ENCODE results near the gene RILPL1.
"Not testable (repeated sequence)": the region's sequence is repeated elsewhere in the genome, so short reads cannot be mapped to it uniquely, and the experiment has no call there.

Gene RILPL1

GRCh38 chr12:123453165-123453564 is 80.4 kb downstream of the RILPL1 start:
- no peak for DNase-seq

- DNase-seq = not testable (repeated sequence)
These were observed 81.3 kb downstream of the RILPL1 start for GRCh38 chr12:123452276-123452550.

GRCh38 chr12:123450636-123451035 is 82.9 kb downstream of the RILPL1 start:
- DNase-seq = no peak

GRCh38 chr12:123449856-123450255 is 83.7 kb downstream of the RILPL1 start:
- DNase-seq = no peak

- no peak for DNase-seq
These were observed 84.2 kb downstream of the RILPL1 start for GRCh38 chr12:123449249-123449733.

- DNase-seq = no peak
These were observed 87.2 kb downstream of the RILPL1 start for GRCh38 chr12:123446333-123446713.

- no peak for DNase-seq
These were observed 87.9 kb downstream of the RILPL1 start for GRCh38 chr12:123445388-123446332.

GRCh38 chr12:123444092-123445026 is 89.2 kb downstream of the RILPL1 start:
- DNase-seq = no peak

GRCh38 chr12:123442774-123443173 is 90.7 kb downstream of the RILPL1 start:
- no peak for DNase-seq

GRCh38 chr12:123441523-123442164 is 91.9 kb downstream of the RILPL1 start:
- no peak for DNase-seq

- DNase-seq = peak; percentile 22 to 65
These were observed 97.2 kb downstream of the RILPL1 start, which contains the start of gene RILPL2 for GRCh38 chr12:123436017-123436964. Gene RILPL2, minus strand, starts transcription at chr12:123436684. Its CDS starts 264 bp downstream, at chr12:123436420.

- no peak for DNase-seq
These were observed 97.9 kb downstream of the RILPL1 start for GRCh38 chr12:123435636-123436016.

- DNase-seq = no peak
These were observed 99.9 kb downstream of the RILPL1 start for GRCh38 chr12:123433615-123434014.

- DNase-seq = not testable (repeated sequence)
These were observed 101.3 kb downstream of the RILPL1 start for GRCh38 chr12:123431951-123432817.

- not testable (repeated sequence) for DNase-seq
These were observed 104.4 kb downstream of the RILPL1 start for GRCh38 chr12:123429101-123429500.

GRCh38 chr12:123428591-123428990 is 104.9 kb downstream of the RILPL1 start:
- no peak for DNase-seq

GRCh38 chr12:123427036-123427769 is 106.3 kb downstream of the RILPL1 start:
- DNase-seq = no peak

GRCh38 chr12:123421314-123421713 is 112.2 kb downstream of the RILPL1 start:
- no peak for DNase-seq
